ENCODE measurements around the gene EGFR.

Gene EGFR

GRCh38 chr7:55172161-55172560 lies 153.3 kb downstream of the EGFR start:
- no peak for DNase-seq (ENCODE audit: low read depth)

- DNase-seq (ENCODE audit: low read depth) = no peak
Observed at GRCh38 chr7:55172881-55173609, 154.2 kb downstream of the EGFR start.

- no peak for DNase-seq (ENCODE audit: low read depth)
Observed at GRCh38 chr7:55173671-55174070, 154.9 kb downstream of the EGFR start.

GRCh38 chr7:55174456-55174855 lies 155.6 kb downstream of the EGFR start:
- DNase-seq (ENCODE audit: low read depth) = no peak

GRCh38 chr7:55174856-55175255 lies 156.0 kb downstream of the EGFR start:
- DNase-seq (ENCODE audit: low read depth) = no peak

- no peak for DNase-seq (ENCODE audit: low read depth)
Observed at GRCh38 chr7:55177068-55177530, 158.3 kb downstream of the EGFR start.

- no peak for DNase-seq (ENCODE audit: low read depth)
Observed at GRCh38 chr7:55177589-55178261, 158.9 kb downstream of the EGFR start.

GRCh38 chr7:55178292-55178862 lies 159.6 kb downstream of the EGFR start:
- DNase-seq (ENCODE audit: low read depth) = no peak

GRCh38 chr7:55178863-55179773 lies 160.3 kb downstream of the EGFR start:
- DNase-seq (ENCODE audit: low read depth) = no peak

GRCh38 chr7:55179931-55180682 lies 161.3 kb downstream of the EGFR start:
- no peak for DNase-seq (ENCODE audit: low read depth)

- DNase-seq (ENCODE audit: low read depth) = no peak
Observed at GRCh38 chr7:55180963-55181542, 162.2 kb downstream of the EGFR start.

GRCh38 chr7:55181762-55182161 lies 162.9 kb downstream of the EGFR start:
- DNase-seq (ENCODE audit: low read depth) = no peak

GRCh38 chr7:55183897-55184296 lies 165.1 kb downstream of the EGFR start:
- DNase-seq (ENCODE audit: low read depth) = no peak

GRCh38 chr7:55185321-55185802 lies 166.5 kb downstream of the EGFR start:
- DNase-seq (ENCODE audit: low read depth) = no peak

GRCh38 chr7:55185941-55186609 lies 167.3 kb downstream of the EGFR start:
- peak; percentile 62 for DNase-seq (ENCODE audit: low read depth)

- DNase-seq (ENCODE audit: low read depth) = no peak
Observed at GRCh38 chr7:55187701-55188491, 169.1 kb downstream of the EGFR start.

- DNase-seq (ENCODE audit: low read depth) = no peak
Observed at GRCh38 chr7:55188590-55189138, 169.8 kb downstream of the EGFR start.

GRCh38 chr7:55189146-55189766 lies 170.4 kb downstream of the EGFR start:
- no peak for DNase-seq (ENCODE audit: low read depth)
